ENCODE data around the gene ACSL3.

Gene ACSL3

DNA sequence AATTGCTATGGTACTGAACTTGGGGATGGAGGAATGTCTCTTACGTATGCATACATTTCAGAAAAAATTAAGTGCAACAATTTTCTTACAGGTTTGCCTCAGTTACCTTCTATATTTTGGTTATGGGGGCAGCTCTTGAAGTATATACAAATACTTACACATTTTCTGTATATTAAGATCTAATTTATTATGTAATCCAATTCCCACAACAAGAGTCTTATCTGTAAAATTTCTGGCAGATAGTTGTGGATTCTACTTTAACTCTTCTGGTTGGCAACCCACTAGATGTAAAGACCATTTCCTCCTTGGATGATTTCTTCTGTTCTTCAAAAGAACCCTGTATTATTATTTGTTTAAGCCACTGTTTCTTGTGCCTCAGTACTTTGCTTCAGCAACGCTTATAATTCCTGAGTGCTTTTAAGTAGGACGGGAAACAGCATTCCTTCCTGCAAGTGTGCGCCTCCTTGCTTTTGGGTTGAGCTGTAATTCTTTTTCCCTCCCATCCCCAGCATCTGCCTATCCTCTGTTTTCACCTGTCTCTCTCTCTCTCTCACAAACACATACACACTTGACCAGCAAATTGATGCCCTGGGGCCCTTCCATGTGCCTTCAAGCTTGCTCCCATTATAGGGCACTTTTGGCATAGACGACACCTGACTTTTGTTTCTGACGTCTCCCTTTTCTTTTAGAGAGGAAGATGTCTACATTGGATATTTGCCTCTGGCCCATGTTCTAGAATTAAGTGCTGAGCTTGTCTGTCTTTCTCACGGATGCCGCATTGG is 61.4 kb downstream of the ACSL3 start:
- TF ChIP-seq, protein P1, sequence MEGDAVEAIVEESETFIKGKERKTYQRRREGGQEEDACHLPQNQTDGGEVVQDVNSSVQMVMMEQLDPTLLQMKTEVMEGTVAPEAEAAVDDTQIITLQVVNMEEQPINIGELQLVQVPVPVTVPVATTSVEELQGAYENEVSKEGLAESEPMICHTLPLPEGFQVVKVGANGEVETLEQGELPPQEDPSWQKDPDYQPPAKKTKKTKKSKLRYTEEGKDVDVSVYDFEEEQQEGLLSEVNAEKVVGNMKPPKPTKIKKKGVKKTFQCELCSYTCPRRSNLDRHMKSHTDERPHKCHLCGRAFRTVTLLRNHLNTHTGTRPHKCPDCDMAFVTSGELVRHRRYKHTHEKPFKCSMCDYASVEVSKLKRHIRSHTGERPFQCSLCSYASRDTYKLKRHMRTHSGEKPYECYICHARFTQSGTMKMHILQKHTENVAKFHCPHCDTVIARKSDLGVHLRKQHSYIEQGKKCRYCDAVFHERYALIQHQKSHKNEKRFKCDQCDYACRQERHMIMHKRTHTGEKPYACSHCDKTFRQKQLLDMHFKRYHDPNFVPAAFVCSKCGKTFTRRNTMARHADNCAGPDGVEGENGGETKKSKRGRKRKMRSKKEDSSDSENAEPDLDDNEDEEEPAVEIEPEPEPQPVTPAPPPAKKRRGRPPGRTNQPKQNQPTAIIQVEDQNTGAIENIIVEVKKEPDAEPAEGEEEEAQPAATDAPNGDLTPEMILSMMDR (IDR thresholded peaks at IDR 0.05; ENCODE audit: control insufficient read depth, insufficient read depth, low read depth, low read length, missing control alignments) = no peak
- no peak overlapping the region for H3K4me3 ChIP-seq (ENCODE audit: control insufficient read depth, low read depth, low read length)
- no peak for DNase-seq (ENCODE audit: low read depth)

DNA sequence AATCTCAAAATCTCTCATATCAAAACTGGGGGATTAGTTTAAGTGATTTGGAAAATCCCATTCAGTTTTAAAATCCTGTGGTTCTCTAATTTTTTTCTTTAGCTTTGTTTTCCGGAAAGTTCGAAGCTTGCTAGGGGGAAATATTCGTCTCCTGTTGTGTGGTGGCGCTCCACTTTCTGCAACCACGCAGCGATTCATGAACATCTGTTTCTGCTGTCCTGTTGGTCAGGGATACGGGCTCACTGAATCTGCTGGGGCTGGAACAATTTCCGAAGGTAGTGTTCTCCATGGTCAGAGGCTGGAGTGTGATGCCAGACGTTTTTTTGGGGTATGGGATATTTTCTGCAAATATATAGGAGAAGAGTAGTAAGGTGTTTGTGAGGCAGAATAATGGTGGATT is 66.1 kb downstream of the ACSL3 start:
- DNase-seq (ENCODE audit: low read depth) = no peak
- no peak overlapping the region for H3K4me3 ChIP-seq (ENCODE audit: control insufficient read depth, low read depth, low read length)
- TF ChIP-seq, protein P1 (IDR thresholded peaks at IDR 0.05; ENCODE audit: control insufficient read depth, insufficient read depth, low read depth, low read length, missing control alignments) = no peak

DNA sequence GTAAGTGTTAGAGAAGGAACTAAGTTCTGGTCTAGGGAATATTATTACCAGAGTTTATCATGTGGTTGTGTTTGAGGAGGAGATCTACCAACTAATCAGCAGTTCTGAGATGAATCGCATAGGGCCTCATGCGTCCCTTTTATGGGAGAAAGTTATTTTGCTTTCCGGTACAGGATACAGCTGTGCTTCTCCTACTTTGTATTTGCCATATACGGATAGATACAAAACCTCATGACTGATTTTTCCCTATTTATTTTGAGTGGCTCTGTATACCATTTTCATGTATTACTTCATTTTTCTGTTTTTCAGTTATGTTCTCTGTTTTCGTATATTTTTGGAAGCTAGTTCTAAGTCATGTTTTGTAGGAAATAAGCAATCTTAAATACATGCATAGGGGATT is 66.8 kb downstream of the ACSL3 start:
- H3K4me3 ChIP-seq (ENCODE audit: control insufficient read depth, low read depth, low read length) = no peak overlapping the region
- TF ChIP-seq, protein P1 (IDR thresholded peaks at IDR 0.05; ENCODE audit: control insufficient read depth, insufficient read depth, low read depth, low read length, missing control alignments) = no peak
- DNase-seq (ENCODE audit: low read depth) = no peak

DNA sequence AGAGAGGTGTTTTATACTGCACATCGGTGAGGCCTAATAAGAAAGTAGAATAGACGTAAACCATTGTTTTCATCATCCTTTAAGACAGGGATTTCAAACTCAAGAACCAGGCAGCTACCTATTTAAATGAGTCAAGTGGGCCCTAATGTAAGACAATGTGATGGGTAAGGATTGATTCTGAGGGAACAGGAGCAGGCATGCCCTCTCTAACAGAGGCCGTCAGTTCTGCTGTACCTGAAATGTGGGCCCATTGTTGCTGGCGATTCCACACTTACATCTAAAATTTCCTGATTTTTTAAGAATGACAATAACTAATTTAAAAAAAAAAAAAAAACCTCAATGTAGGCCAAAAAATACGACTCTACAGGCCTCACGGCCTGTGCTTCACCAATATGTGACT is 67.5 kb downstream of the ACSL3 start:
- TF ChIP-seq, protein P1 (IDR thresholded peaks at IDR 0.05; ENCODE audit: control insufficient read depth, insufficient read depth, low read depth, low read length, missing control alignments) = no peak
- H3K4me3 ChIP-seq (ENCODE audit: control insufficient read depth, low read depth, low read length) = no peak overlapping the region

DNA sequence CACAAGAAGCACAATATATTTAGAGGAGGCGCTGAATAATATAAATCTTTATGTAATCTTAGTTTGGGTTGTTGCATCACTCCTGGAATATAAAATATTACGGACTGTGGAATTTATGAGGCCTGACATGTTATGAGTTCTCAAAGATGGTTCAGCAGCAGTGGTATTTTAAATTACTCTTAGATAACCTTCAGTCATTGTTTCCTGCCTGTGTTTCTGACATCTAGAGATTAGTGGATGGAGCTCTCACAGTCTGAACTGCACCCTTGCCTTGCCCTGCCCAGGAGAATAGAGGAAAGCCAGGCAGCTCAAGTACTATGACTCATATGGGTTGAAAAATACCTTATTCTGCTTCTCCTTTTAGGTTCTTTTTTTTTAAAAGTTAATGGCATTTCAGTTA is 70.0 kb downstream of the ACSL3 start:
- no peak for DNase-seq (ENCODE audit: low read depth)
- TF ChIP-seq, protein P1 (IDR thresholded peaks at IDR 0.05; ENCODE audit: control insufficient read depth, insufficient read depth, low read depth, low read length, missing control alignments) = no peak
- no peak overlapping the region for H3K4me3 ChIP-seq (ENCODE audit: control insufficient read depth, low read depth, low read length)

More for the DNA sequence above, 67.5 kb downstream of the ACSL3 start:
- no peak for DNase-seq (ENCODE audit: low read depth)

DNA sequence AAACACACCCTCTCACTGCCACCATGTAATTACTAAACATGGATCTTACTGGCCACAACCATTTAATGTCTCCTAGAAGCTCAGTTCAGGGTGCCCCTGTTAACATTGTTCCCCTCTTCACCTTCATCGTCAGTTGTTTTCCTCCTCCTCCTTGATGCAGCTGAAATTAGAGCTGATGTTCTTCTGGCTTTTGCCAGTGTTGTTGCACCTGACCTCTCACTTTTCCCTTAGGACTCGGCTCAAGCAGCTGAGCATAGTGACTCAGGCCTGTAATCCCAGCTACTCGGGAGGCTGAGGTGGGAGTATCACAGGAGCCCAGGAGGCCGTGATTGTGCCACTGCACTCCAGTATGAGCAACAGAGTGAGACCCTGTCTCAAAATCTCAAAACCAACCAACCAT is 70.8 kb downstream of the ACSL3 start:
- DNase-seq (ENCODE audit: low read depth) = no peak
- no peak overlapping the region for H3K4me3 ChIP-seq (ENCODE audit: control insufficient read depth, low read depth, low read length)
- TF ChIP-seq, protein P1 (IDR thresholded peaks at IDR 0.05; ENCODE audit: control insufficient read depth, insufficient read depth, low read depth, low read length, missing control alignments) = no peak
